CD4-positive, alpha-beta T cell treated with Interferon gamma for 1 hour (primary cell): ENCODE data around the gene TESMIN.

ENCODE experiments used
- DNase-seq: peaks from one replicate; pipeline ENCODE4 v3.0.0-alpha.2; 2020

TESMIN gene

DNA sequence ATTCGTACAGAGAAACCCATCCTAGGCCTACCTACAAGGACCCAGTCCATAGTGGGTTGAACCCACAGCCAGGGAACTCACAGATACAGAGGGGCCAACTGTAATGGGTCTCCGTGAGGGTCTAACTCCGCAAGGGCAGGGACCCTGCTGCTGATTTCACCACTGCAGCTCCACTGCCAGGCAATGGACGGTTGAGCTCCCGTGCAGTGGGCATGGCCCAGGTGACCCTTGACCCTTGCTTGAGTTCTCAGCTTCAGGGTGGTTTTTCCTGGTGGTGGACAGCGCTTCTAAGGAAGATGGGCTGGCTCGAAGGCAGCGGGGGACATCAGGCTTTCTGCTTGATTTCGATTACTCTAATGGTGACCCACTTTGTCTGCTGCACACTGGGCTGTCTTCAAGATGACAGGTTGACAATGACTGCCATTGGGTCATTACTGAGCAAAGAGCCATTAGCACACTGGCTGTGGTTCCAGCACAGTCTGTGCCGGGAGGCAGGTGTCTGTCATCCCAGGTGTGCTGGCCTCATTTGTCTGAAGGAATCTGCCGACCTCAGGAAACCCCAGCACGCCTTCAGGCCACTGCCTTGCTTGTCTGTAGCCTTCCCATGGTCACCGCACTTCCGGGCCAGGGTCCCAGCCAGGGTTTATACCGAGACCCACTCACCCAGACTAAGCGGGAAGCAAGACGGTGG lies 70.6 kb downstream of the TESMIN start:
- no peak for DNase-seq

DNA sequence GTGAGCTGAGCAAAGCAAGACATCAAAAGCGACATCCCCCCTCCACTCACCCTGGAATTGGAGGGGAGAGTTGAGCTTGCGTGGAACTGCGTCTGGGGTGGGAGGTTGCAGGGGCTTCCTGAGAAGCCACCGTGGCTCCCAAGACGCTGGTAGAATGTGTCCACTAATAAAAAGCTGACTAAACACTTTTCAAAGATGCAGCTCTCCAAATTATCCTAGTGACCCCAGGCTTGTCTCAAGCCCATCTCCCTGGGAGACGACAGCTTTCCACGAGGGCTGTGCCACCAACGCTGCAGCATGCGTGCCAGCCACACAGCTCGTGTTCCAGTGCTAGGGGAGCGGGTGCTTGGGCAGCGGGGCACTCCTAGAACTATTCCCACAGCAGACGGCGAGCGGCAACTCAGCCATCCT lies 73.3 kb downstream of the TESMIN start:
- DNase-seq = no peak

DNA sequence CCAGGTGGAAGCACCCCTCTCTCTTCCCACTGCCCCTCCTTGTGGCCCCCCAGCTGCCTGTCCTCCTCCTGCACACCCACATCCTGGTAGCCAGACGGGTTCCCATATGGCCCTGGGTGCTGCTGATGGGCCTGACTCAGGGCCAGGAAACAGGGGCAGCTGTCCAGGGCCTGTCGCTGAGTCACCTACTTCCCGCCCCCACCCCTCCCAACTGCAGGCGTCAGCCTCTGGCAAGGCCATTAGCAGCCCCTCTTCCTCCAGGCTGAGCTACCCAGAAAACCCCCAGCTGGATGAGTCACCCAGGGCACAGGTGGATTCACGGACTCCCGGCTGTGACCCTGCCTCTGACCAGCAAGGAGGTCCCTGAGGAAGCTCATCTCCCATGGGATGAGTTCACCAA lies 73.9 kb downstream of the TESMIN start:
- no peak for DNase-seq

DNA sequence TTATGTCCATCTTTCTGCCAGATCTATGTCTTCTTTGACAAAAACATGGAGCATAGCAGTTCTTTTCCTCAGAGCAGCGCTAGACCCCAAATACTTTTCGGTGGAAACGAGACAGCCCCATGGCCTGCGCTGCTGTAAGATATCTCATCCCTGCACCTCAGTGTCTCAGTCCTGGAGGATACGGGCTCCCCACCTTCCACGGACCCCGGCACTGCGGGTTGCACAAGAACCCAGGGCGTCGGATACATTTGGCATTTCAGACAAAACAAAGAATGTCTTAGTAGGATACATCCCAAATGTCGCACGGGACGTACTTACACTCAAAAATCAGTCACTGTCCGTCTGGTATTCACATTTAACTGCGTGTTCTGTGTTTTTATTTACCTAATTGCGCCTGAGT lies 76.9 kb downstream of the TESMIN start:
- no peak for DNase-seq

DNA sequence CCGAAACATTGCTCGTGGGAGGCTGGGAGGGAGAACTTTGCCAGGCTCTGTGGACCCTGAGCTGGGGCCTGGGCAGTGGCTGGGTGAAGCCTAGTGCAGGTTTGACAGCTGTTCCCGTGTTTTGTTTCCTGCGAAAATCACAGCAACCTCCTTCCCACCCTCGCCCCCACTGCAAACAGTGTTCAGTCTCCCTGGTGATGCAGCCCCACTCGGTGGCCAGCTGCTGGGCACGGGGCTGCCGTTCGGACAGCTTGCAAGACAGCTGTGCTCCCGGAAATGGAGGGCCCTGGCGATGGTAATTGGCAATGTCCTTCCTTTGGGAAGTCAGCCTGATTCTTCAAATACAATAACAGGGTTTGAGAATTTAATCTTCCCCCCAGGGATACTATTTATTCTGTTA lies 77.3 kb downstream of the TESMIN start:
- no peak for DNase-seq

- DNase-seq = no peak
Observed at GRCh38 chr11:68673306-68673945, 77.9 kb downstream of the TESMIN start.

GRCh38 chr11:68670208-68670992 lies 80.9 kb downstream of the TESMIN start:
- DNase-seq = no peak

- no peak for DNase-seq
Observed at GRCh38 chr11:68669301-68670090, 81.8 kb downstream of the TESMIN start.

- no peak for DNase-seq
Observed at GRCh38 chr11:68667511-68668500, 83.5 kb downstream of the TESMIN start.

DNA sequence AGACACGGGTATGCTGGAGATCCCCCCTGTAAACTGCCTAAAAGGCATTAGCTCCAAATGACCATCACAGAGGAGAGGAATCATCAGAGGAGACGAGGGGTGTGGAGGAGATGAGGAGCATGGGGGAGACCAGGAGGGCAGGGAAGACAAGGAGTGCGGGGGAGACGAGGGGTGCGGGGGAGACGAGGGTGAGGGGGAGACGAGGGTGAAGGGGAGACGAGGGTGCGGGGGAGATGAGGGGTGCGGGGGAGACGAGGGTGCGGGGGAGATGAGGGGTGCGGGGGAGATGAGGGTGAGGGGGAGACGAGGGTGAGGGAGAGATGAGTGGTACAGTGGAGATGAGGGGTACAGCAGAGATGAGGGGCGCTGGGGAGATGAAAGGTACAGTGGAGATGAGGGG lies 84.5 kb downstream of the TESMIN start:
- DNase-seq = no peak

DNA sequence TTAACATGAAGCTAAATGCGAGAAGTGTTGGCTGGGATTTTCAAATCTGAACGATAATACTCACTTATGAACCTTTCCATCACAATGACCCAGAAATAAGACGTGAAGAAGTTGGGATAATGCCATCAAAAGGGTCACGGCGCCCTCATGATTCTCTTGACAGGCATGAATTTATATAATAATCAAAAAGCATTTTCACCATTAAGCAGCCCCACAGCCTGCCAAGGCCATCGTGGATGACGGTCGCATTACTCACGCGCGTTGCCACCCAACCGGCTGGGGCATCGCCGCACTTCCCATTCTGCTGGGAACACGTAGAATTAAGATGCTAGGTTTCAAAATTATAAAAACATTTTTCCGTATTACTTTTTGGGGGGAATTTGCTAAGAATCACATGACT lies 85.9 kb downstream of the TESMIN start:
- DNase-seq = no peak

GRCh38 chr11:68664906-68665305 lies 86.4 kb downstream of the TESMIN start:
- DNase-seq = no peak

- no peak for DNase-seq
Observed at GRCh38 chr11:68664141-68664540, 87.2 kb downstream of the TESMIN start.

DNA sequence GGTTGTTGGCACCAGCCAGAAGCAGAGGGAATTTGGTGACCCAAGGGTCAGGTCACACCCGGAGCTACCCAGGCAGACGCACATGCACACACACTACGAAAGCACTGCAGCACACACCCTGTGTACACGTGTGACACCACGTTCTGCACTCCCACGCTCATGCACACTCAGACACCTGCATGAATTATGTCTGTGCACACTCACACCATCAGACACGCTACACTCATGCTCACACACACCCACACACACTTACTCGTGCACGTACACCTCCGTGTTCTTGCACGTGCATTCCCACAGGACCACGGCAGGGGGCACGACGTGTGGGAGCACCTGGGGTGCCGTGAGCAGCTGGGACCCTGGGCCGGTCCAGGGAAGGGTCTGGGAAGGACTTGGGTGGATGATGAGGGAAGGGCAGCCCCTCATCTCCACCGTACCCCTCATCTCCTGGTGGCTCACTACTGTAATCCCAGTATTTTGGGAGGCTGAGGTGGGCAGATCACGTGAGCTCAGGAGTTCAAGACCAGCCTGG lies 87.8 kb downstream of the TESMIN start:
- DNase-seq = no peak

DNA sequence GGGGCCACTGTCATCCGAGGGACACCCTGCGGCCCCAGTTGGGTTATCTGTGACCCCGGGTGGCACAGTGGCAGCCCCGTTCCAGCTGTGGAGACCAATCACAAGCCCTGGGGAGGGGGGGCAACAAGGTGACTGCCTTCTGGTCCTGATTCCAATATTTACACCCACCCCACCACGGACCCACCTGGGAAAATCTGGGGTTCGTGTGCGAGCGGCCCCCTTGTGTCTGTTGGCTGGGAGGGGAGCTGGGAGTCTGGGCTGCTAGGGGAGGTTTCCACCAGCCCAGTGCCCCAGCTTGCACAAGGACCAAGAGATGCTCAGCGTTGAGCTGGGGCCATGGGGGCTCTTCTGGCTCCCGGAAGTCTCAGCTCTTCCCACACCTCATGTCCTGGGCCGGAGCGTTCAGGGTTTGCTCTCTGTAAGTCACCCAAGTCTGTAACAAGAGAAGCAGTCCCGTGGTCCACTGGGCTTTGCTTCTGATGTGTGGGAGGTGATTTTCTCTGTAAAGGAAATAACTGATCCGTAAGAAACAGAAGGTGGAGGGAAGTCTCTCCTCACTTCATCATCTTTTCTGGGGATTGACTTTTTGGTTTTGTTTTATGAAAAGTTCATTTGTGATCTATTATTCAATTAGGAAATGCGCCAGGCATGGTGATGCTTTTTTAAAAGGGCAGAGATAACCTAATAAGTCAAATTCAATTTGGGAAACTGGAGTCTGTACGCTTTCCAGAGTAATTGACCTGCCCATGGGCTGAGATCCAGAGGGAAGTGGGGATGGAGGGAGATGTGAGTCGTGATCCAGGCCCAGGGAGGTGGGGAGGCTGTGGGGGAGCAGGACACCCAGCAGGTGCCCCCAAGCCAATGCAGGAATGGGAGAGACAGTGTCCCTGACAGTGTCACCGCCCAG lies 89.4 kb downstream of the TESMIN start:
- no peak for DNase-seq

- DNase-seq = no peak
Observed at GRCh38 chr11:68661014-68661413, 90.3 kb downstream of the TESMIN start.

DNA sequence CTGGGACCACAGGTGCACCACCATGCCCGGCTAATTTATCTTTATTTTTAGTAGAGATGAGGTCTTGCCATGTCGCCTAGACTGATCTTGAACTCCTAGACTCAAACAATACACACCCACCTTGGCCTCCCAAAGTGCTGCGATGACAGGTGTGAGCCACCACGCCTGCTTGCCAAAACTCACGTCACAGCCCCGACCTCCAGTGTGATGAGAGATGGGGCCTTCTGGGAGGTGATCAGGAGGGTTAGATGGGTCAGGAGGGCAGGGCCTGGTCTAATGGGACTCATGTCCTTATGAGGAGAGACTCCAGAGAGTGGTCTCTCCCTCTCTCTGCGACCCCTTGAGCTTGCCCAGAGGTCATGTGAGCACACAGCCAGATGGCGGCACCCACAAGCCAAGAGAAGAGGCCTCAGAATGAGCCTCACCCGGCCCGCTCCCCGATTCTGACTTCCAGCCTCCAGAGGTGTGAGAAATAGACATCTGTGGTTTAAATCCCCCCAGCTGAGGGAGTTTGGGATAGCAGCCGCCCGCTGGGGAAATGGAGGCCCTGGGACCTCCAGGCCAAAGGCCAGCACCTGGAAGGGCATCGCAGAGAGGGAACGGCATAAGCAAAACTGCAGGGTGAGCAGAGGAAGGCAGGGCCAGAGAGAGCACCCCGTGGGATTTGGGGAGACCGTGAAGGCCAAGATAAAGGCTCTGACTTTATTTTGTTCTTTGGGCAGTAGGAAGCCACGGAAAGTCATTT lies 91.1 kb downstream of the TESMIN start:
- DNase-seq = no peak

DNA sequence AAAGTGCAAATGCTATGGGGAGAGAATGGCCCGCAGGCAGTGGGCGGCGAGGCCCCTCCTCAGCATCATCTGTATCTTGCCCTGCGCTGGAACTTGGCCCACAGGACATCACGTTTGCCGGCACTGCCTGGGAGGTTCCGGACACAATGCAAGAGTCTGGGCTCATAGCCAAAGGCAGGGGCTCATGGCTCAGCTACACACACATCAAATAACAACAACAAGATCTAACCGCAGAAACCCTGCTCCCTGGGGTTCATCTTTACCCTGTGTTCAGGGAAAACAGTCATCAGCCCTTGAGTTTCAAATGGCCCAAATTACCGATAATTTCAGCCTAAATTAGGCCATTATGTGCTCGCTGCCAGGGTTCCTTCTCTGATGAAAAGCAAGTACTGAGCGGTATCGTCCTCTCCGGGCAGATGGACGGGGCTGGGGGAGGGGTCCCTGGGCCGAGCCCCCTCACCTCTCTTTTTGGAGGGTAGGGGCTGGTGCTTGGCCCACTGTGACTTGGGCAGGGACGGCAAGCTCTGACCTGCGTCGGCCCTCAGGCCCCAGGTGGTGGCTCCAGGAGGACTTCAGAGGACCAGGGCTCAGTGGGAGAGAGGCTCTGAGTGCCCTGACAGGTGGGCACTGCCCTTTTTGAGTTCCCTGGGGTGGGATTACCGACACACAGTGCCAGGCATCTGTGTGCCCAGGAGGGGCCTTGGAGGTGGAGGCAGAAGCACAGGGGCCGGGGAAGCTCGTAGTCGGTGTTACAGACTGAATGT lies 92.0 kb downstream of the TESMIN start:
- no peak for DNase-seq

- DNase-seq = no peak
Observed at GRCh38 chr11:68658661-68659060, 92.7 kb downstream of the TESMIN start.
